AG09319 (cell line): Measurements from ENCODE around the gene SPINT3.

Source experiments
- DNase-seq: peaks from one replicate; pipeline ENCODE4 v3.0.0-alpha.2; 2010; ENCODE audit warnings: low read depth; ENCODE audit errors: extremely low read depth
- CTCF ChIP-seq: IDR thresholded peaks from 2 replicates; pipeline ENCODE4 v1.5.1; 2011; ENCODE audit warnings: low read depth, mild to moderate bottlenecking, inconsistent platforms, low read length, moderate library complexity

Gene SPINT3

GRCh38 chr20:45501600-45501999 is 13.8 kb downstream of the SPINT3 start:
- TF ChIP-seq CTCF = no peak
- DNase-seq = no peak

DNA sequence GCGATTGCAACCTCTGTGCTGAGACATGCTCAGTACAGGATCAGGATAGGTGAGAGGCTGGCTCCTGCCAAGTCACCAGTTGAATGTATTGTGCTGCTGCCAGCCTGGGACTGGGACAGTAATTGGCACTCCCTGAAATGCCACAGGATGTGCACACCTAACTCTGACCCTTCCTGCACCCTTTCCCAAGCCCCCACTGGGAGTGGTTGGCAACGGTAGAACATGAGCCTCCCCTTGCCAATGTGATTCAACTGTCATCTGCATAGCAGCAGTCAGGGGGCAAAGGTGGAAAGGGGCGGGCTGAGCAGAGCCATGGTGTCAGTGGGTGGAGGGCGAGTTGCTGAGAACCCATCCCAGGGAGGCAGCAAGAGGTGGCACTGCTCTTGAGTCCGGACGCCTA is 15.4 kb downstream of the SPINT3 start:
- DNase-seq = no peak

DNA sequence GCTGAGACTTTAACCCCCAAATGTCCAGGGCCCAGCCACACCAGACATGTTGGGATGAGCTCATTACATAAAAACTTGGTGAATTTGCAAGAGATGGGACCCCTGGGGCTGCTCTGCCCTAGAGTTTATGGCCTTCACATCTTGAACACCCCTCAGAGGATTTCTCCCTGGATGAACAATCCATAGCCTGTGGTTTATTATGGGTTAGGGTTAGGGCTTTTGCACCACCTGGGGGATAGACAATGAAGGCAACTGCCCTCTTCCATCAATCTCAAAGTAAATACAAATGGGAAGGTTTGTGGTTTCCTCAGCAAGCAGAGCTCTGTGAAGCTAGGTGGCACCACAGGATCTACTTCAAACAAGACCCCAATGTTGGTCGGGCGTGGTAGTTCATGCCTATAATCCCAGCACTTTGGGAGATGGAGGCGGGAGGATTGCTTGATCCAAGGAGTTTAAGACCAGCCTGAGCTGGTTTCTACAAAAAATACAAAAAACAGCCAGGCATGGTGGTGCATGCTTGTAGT is 17.4 kb downstream of the SPINT3 start:
- TF ChIP-seq CTCF = no peak
- DNase-seq = no peak

More for the DNA sequence above, 15.4 kb downstream of the SPINT3 start:
- TF ChIP-seq CTCF = no peak

- no peak for TF ChIP-seq CTCF
- DNase-seq = no peak
Measured at GRCh38 chr20:45496166-45496565, 19.3 kb downstream of the SPINT3 start.

DNA sequence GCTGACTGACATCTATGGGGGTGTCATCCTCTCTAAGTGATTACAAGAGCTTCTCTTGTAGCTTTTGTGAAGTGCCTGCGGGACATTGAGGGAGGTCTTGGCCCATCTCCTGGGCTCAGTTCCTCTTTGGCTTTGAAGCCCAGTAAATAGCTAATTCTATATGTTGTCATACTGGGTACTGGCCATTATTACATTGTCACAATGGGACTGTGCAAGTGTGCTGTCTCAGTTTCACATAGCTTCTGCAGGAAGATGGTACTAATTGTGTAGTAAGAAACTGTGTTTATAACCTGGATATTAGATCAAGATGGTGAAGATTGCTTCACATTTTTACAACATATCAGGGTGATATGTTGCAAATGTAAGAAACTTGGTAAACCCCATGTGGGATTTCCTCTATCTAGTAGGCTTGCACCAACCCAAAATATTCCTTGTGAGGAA is 19.9 kb downstream of the SPINT3 start:
- DNase-seq = no peak
- no peak for TF ChIP-seq CTCF

DNA sequence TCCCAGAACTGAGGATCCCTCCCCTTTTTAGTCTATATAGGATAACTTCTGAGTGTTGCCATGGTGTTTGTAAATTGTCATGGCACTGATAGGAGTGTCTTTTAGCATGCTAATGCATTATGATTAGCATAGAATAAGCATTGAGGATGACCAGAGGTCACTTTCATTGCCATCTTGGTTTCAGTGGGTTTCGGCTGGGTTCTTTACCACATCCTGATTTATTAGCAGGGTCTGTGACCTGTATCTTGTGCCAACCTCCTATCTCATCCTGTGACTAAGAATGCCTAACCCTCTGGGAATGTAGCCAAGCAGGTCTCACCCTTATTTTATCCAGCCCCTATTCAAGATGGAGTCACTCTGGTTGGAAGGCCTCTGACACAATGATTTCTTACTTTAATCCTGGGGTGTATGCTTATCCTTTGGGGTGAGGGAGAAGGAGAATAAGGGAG is 26.3 kb downstream of the SPINT3 start:
- no peak for TF ChIP-seq CTCF
- DNase-seq = no peak

DNA sequence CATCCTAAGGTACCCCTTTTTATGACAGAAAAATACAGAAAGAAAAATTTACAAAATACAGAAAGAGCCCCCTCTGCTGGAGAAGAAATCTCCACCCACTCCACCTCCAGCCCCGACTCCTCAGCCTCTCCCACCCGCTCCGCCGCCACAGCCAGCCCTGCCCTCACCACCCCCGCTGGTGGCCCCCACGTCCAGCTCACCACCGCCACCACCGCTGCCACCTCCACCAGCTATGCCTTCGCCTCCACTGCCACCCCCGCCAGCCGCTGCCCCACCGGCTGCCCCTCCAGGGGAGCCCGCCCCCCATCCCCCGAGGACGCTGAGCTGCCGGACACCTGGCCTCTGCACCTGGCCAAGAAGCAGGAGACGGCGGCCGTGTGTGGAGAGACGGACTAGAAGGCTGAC is 28.2 kb downstream of the SPINT3 start:
- TF ChIP-seq CTCF = no peak; the same call in 1 of the 2 replicates

More for the DNA sequence above, 28.2 kb downstream of the SPINT3 start:
- DNase-seq = no peak
